Upper lobe of left lung (tissue), 4 donors: Measurements from ENCODE around the gene ELOF1.

Experiments used
- CTCF ChIP-seq, 6 experiments: fragments of 450-650 bp in 4 of 6; fragments of 200-600 bp in 2 of 6; sonication (generic) in 2 of 6; IDR thresholded peaks; one replicate each; pipeline ENCODE4 v1.5.1; 2016 to 2019; ENCODE audit warnings: antibody characterized with exemption in 6 of 6
- POLR2A ChIP-seq, 4 donors: fragments of 450-650 bp; IDR thresholded peaks; one replicate each; pipeline ENCODE4 v1.5.1; 2016 to 2017; ENCODE audit warnings: antibody characterized with exemption in 4 of 4, mild to moderate bottlenecking in 2 of 4
- POLR2AphosphoS5 ChIP-seq, 2 donors: sonication (generic); formaldehyde crosslinking; IDR thresholded peaks; one replicate each; pipeline ENCODE4 v1.5.1; 2017; ENCODE audit warnings: antibody characterized with exemption in 2 of 2

- peak; percentile 84 to 94 (median 89) for TF ChIP-seq CTCF (IDR thresholded peaks at IDR 0.05)
- no peak for TF ChIP-seq POLR2AphosphoS5 (IDR thresholded peaks at IDR 0.05)
- TF ChIP-seq POLR2A (IDR thresholded peaks at IDR 0.05), result no peak
Measured at GRCh38 chr19:11587302-11587974, 28.4 kb upstream of the ELOF1 start.
